WTC11 (cell line): Measurements from ENCODE around the gene TNFRSF19. TPM values are rescaled to one million over a fixed set of nuclear protein-coding genes. Genes with fewer than 3 reads are reported as not detected.

ENCODE experiments used
- ATAC-seq: fragments of 200-7000 bp; cut with Tn5 transposase; 2 replicates; pipeline ENCODE4 v1.10.0; 2021; ENCODE audit warnings: mild to moderate bottlenecking, moderate library complexity
- CTCF ChIA-PET: fragments of 300-600 bp; sonication (Branson Sonifier 250); formaldehyde crosslinking; loops from one replicate; lab custom pipeline; 2021; ENCODE audit warnings: antibody characterized with exemption; lab: Charles Lee
- POLR2A ChIA-PET: fragments of 350-600 bp; sonication (Branson Sonifier 250); formaldehyde crosslinking; loops from one replicate; lab custom pipeline; 2021; ENCODE audit warnings: antibody characterized with exemption; lab: Charles Lee
- DNase-seq: peaks from one replicate; pipeline ENCODE4 v3.0.0; 2021; ENCODE audit warnings: low spot score
- H3K27ac Mint-ChIP-seq: 2 replicates; pipeline ENCODE4 v1.8.0; 2021; ENCODE audit warnings: mixed read lengths
- H3K27me3 Mint-ChIP-seq: 2 replicates; pipeline ENCODE4 v1.8.0; 2021; ENCODE audit warnings: low read depth, mild to moderate bottlenecking, moderate library complexity, mixed read lengths
- H3K36me3 Mint-ChIP-seq: 2 replicates; pipeline ENCODE4 v1.8.0; 2021; ENCODE audit warnings: mixed read lengths
- H3K4me1 Mint-ChIP-seq: 2 replicates; pipeline ENCODE4 v1.8.0; 2022; ENCODE audit warnings: mixed read lengths
- H3K4me3 Mint-ChIP-seq: 2 replicates; pipeline ENCODE4 v1.8.0; 2021; ENCODE audit warnings: mild to moderate bottlenecking, moderate library complexity, mixed read lengths
- H3K9me3 Mint-ChIP-seq: 2 replicates; pipeline ENCODE4 v1.8.0; 2021; ENCODE audit warnings: mixed read lengths
- ELF4 ChIP-seq: sonication (generic); formaldehyde crosslinking; IDR thresholded peaks from 2 replicates; pipeline ENCODE4 v1.8.1; 2022; ENCODE audit warnings: low read depth, mild to moderate bottlenecking, moderate library complexity, missing genetic modification reagents
- EMX1 ChIP-seq: fragments of 250-450 bp; sonication (Bioruptor Pico); IDR thresholded peaks from 2 replicates; pipeline ENCODE4 v1.8.0; 2021; ENCODE audit warnings: mild to moderate bottlenecking
- ESRRA ChIP-seq: sonication (generic); formaldehyde crosslinking; IDR thresholded peaks from 2 replicates; pipeline ENCODE4 v1.8.1; 2022; ENCODE audit warnings: mild to moderate bottlenecking, missing genetic modification reagents, borderline replicate concordance
- ETV6 ChIP-seq: sonication (generic); formaldehyde crosslinking; IDR thresholded peaks from 2 replicates; pipeline ENCODE4 v1.8.1; 2022; ENCODE audit warnings: mild to moderate bottlenecking, missing genetic modification reagents
- JAZF1 ChIP-seq: fragments of 250-450 bp; sonication (Bioruptor Pico); IDR thresholded peaks from 2 replicates; pipeline ENCODE4 v1.9.0; 2021; ENCODE audit warnings: moderate library complexity, mild to moderate bottlenecking, inconsistent platforms
- NFATC4 ChIP-seq: fragments of 250-450 bp; sonication (Bioruptor Pico); IDR thresholded peaks from 2 replicates; pipeline ENCODE4 v1.9.0; 2021; ENCODE audit warnings: mild to moderate bottlenecking
- OVOL2 ChIP-seq: fragments of 250-450 bp; sonication (Bioruptor Pico); IDR thresholded peaks from 2 replicates; pipeline ENCODE4 v1.9.0; 2021; ENCODE audit warnings: mild to moderate bottlenecking, borderline replicate concordance
- TCF7 ChIP-seq: sonication (generic); formaldehyde crosslinking; IDR thresholded peaks from 2 replicates; pipeline ENCODE4 v1.8.0; 2022; ENCODE audit warnings: mild to moderate bottlenecking, low read depth, missing genetic modification reagents, moderate library complexity
- ZNF317 ChIP-seq: sonication (generic); formaldehyde crosslinking; IDR thresholded peaks from 2 replicates; pipeline ENCODE4 v1.8.1; 2023; ENCODE audit warnings: low read depth, mild to moderate bottlenecking, moderate library complexity, missing genetic modification reagents, borderline replicate concordance
- ZNF416 ChIP-seq: fragments of 250-450 bp; sonication (Bioruptor Pico); IDR thresholded peaks from 2 replicates; pipeline ENCODE4 v1.9.0; 2021; ENCODE audit warnings: mild to moderate bottlenecking, inconsistent platforms
- total RNA-seq: library from RNA; stranded (reverse); gene quantifications from 3 replicates; pipeline ENCODE4 v1.2.3, GENCODE V29; 2021
- TF ChIP-seq, protein P1 (sequence below): sonication (generic); formaldehyde crosslinking; IDR thresholded peaks from 2 replicates; pipeline ENCODE4 v1.8.1; 2023; ENCODE audit warnings: mild to moderate bottlenecking, missing genetic modification reagents
- TF ChIP-seq, protein P2 (sequence below): fragments of 250-450 bp; sonication (Bioruptor Pico); IDR thresholded peaks from 2 replicates; pipeline ENCODE4 v1.9.0; 2021; ENCODE audit warnings: moderate library complexity, mild to moderate bottlenecking, inconsistent platforms, borderline replicate concordance
- TF ChIP-seq, protein P3 (sequence below): sonication (generic); formaldehyde crosslinking; IDR thresholded peaks from 2 replicates; pipeline ENCODE4 v1.8.1; 2022; ENCODE audit warnings: low read depth, missing genetic modification reagents, borderline replicate concordance
- TF ChIP-seq, protein P4 (sequence below): sonication (generic); formaldehyde crosslinking; conservative IDR thresholded peaks from 2 replicates; pipeline ENCODE4 v1.8.1; 2023; ENCODE audit warnings: mild to moderate bottlenecking, low read depth, missing genetic modification reagents, moderate library complexity
- TF ChIP-seq, protein P5 (sequence below): fragments of 250-450 bp; sonication (Bioruptor Pico); IDR thresholded peaks from 2 replicates; pipeline ENCODE4 v2.1.2; 2022; ENCODE audit warnings: mild to moderate bottlenecking, moderate library complexity
- TF ChIP-seq, protein P6 (sequence below): sonication (generic); formaldehyde crosslinking; IDR thresholded peaks from 2 replicates; pipeline ENCODE4 v1.8.1; 2023; ENCODE audit warnings: mild to moderate bottlenecking, missing genetic modification reagents, moderate library complexity
- TF ChIP-seq, protein P7 (sequence below): fragments of 250-450 bp; sonication (Bioruptor Pico); IDR thresholded peaks from 2 replicates; pipeline ENCODE4 v1.9.0; 2021; ENCODE audit warnings: mild to moderate bottlenecking
- TF ChIP-seq, protein P8 (sequence below): fragments of 250-450 bp; sonication (Bioruptor Pico); IDR thresholded peaks from 2 replicates; pipeline ENCODE4 v1.9.0; 2021; ENCODE audit warnings: mild to moderate bottlenecking

Gene TNFRSF19
- total RNA-seq, 1 experiment from 2014 or later, result 0.20 TPM

DNA sequence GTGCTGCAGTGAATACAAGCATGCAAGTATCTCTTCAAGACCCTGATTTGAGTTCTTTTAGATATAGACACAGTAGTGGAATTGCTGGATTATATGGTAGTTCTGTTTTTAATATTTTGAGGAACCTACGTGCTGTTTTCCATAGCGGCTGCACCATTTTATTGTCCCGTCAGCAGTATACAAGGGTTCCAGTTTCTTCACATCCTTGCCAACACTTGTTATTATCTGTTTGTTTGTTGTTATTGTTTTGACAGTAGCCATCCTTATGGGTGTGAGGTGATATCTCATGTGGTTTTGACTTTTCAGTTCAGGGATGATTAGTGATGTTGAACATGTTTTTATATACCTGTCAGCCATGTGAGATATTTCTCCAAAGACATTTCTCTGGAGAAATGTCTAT lies 53.2 kb downstream of the TNFRSF19 start (continued):
- no peak for TF ChIP-seq JAZF1 (CRISPR knock-in tag)
- TF ChIP-seq, protein P1, sequence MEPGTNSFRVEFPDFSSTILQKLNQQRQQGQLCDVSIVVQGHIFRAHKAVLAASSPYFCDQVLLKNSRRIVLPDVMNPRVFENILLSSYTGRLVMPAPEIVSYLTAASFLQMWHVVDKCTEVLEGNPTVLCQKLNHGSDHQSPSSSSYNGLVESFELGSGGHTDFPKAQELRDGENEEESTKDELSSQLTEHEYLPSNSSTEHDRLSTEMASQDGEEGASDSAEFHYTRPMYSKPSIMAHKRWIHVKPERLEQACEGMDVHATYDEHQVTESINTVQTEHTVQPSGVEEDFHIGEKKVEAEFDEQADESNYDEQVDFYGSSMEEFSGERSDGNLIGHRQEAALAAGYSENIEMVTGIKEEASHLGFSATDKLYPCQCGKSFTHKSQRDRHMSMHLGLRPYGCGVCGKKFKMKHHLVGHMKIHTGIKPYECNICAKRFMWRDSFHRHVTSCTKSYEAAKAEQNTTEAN (CRISPR knock-in tag), result no peak
- TF ChIP-seq, protein P2, sequence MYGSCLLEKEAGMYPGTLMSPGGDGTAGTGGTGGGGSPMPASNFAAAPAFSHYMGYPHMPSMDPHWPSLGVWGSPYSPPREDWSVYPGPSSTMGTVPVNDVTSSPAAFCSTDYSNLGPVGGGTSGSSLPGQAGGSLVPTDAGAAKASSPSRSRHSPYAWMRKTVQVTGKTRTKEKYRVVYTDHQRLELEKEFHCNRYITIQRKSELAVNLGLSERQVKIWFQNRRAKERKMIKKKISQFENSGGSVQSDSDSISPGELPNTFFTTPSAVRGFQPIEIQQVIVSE (CRISPR knock-in tag), result no peak
- no peak for TF ChIP-seq TCF7 (CRISPR knock-in tag)
- TF ChIP-seq ZNF416 (CRISPR knock-in tag), result no peak
- TF ChIP-seq, protein P3, sequence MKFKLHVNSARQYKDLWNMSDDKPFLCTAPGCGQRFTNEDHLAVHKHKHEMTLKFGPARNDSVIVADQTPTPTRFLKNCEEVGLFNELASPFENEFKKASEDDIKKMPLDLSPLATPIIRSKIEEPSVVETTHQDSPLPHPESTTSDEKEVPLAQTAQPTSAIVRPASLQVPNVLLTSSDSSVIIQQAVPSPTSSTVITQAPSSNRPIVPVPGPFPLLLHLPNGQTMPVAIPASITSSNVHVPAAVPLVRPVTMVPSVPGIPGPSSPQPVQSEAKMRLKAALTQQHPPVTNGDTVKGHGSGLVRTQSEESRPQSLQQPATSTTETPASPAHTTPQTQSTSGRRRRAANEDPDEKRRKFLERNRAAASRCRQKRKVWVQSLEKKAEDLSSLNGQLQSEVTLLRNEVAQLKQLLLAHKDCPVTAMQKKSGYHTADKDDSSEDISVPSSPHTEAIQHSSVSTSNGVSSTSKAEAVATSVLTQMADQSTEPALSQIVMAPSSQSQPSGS (CRISPR knock-in tag), result no peak
- TF ChIP-seq ESRRA (CRISPR knock-in tag), result no peak

DNA sequence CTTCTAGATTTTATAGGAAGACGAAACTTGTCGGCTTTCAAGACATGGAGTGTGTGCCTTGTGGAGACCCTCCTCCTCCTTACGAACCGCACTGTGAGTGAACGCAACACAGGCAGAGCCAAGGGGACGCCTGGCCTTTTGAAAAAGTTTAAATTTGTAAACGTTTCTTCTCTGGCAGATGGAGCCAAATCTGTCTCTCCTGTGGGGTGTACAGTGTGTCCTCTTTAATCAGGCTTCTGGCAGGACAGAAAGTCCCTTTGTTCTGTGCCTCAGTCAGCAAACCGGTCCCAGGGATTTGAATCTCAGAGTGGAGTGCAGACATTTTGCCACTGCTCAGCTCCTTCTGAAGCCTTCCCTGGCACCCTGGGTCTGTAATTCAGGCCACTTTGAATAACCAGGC lies 56.5 kb downstream of the TNFRSF19 start:
- no peak overlapping the region for H3K4me3 Mint-ChIP-seq
- no peak for ATAC-seq
- POLR2A ChIA-PET, result no interaction called here

More for the DNA sequence above, 56.5 kb downstream of the TNFRSF19 start:
- peaks cover 32% of the 10 kb centered on the region for H3K4me1 Mint-ChIP-seq
- no peak for TF ChIP-seq OVOL2
- TF ChIP-seq, protein P3 (CRISPR knock-in tag), result no peak
- TF ChIP-seq, protein P4, sequence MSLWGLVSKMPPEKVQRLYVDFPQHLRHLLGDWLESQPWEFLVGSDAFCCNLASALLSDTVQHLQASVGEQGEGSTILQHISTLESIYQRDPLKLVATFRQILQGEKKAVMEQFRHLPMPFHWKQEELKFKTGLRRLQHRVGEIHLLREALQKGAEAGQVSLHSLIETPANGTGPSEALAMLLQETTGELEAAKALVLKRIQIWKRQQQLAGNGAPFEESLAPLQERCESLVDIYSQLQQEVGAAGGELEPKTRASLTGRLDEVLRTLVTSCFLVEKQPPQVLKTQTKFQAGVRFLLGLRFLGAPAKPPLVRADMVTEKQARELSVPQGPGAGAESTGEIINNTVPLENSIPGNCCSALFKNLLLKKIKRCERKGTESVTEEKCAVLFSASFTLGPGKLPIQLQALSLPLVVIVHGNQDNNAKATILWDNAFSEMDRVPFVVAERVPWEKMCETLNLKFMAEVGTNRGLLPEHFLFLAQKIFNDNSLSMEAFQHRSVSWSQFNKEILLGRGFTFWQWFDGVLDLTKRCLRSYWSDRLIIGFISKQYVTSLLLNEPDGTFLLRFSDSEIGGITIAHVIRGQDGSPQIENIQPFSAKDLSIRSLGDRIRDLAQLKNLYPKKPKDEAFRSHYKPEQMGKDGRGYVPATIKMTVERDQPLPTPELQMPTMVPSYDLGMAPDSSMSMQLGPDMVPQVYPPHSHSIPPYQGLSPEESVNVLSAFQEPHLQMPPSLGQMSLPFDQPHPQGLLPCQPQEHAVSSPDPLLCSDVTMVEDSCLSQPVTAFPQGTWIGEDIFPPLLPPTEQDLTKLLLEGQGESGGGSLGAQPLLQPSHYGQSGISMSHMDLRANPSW (CRISPR knock-in tag), result no peak
- TF ChIP-seq NFATC4 (CRISPR knock-in tag), result no peak
- no peak for TF ChIP-seq ETV6 (CRISPR knock-in tag)
- TF ChIP-seq, protein P5, sequence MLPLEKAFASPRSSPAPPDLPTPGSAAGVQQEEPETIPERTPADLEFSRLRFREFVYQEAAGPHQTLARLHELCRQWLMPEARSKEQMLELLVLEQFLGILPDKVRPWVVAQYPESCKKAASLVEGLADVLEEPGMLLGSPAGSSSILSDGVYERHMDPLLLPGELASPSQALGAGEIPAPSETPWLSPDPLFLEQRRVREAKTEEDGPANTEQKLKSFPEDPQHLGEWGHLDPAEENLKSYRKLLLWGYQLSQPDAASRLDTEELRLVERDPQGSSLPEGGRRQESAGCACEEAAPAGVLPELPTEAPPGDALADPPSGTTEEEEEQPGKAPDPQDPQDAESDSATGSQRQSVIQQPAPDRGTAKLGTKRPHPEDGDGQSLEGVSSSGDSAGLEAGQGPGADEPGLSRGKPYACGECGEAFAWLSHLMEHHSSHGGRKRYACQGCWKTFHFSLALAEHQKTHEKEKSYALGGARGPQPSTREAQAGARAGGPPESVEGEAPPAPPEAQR (CRISPR knock-in tag), result no peak
- TF ChIP-seq, protein P6, sequence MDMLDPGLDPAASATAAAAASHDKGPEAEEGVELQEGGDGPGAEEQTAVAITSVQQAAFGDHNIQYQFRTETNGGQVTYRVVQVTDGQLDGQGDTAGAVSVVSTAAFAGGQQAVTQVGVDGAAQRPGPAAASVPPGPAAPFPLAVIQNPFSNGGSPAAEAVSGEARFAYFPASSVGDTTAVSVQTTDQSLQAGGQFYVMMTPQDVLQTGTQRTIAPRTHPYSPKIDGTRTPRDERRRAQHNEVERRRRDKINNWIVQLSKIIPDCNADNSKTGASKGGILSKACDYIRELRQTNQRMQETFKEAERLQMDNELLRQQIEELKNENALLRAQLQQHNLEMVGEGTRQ (CRISPR knock-in tag), result no peak
- TF ChIP-seq EMX1 (CRISPR knock-in tag), result no peak
- TF ChIP-seq, protein P7, sequence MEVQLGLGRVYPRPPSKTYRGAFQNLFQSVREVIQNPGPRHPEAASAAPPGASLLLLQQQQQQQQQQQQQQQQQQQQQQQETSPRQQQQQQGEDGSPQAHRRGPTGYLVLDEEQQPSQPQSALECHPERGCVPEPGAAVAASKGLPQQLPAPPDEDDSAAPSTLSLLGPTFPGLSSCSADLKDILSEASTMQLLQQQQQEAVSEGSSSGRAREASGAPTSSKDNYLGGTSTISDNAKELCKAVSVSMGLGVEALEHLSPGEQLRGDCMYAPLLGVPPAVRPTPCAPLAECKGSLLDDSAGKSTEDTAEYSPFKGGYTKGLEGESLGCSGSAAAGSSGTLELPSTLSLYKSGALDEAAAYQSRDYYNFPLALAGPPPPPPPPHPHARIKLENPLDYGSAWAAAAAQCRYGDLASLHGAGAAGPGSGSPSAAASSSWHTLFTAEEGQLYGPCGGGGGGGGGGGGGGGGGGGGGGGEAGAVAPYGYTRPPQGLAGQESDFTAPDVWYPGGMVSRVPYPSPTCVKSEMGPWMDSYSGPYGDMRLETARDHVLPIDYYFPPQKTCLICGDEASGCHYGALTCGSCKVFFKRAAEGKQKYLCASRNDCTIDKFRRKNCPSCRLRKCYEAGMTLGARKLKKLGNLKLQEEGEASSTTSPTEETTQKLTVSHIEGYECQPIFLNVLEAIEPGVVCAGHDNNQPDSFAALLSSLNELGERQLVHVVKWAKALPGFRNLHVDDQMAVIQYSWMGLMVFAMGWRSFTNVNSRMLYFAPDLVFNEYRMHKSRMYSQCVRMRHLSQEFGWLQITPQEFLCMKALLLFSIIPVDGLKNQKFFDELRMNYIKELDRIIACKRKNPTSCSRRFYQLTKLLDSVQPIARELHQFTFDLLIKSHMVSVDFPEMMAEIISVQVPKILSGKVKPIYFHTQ (CRISPR knock-in tag), result no peak
- TF ChIP-seq ZNF317, result no peak
- TF ChIP-seq, protein P8, sequence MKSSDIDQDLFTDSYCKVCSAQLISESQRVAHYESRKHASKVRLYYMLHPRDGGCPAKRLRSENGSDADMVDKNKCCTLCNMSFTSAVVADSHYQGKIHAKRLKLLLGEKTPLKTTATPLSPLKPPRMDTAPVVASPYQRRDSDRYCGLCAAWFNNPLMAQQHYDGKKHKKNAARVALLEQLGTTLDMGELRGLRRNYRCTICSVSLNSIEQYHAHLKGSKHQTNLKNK, result no peak
- TF ChIP-seq ELF4, result no peak
- TF ChIP-seq, all 79 proteins: peak for 0
- H3K9me3 Mint-ChIP-seq, result peaks cover 3% of the 10 kb centered on the region; the same call in 1 of the 2 replicates
- no peak overlapping the region for H3K27ac Mint-ChIP-seq
- H3K27me3 Mint-ChIP-seq, result no peaks in the 10 kb centered on the region
- no peaks in the 10 kb centered on the region for H3K36me3 Mint-ChIP-seq
- no peak for DNase-seq
- CTCF ChIA-PET, result no interaction called here
